Measurements from ENCODE around the gene INSRR.

INSRR gene

GRCh38 chr1:156803086-156803851 lies 55.6 kb downstream of the INSRR start:
- Histone ChIP-seq H3K9ac (ENCODE audit: low read length) (no peak overlapping the region), H3K9me3 (ENCODE audit: control insufficient read depth, low read length) (no peaks in the 10 kb centered on the region), H3K27me3 (ENCODE audit: control insufficient read depth, insufficient read depth, low read length) (no peaks in the 10 kb centered on the region), H3K4me3 (ENCODE audit: low read length) (no peak overlapping the region), H3K36me3 (ENCODE audit: control insufficient read depth, insufficient read depth, low read length) (no peaks in the 10 kb centered on the region), H3K4me1 (ENCODE audit: control insufficient read depth, insufficient read depth, low read length) (peaks cover 11% of the 10 kb centered on the region)

- H3K9ac ChIP-seq (ENCODE audit: low read length): no peak overlapping the region
- no peaks in the 10 kb centered on the region for H3K27me3 ChIP-seq (ENCODE audit: control insufficient read depth, insufficient read depth, low read length)
- H3K9me3 ChIP-seq (ENCODE audit: control insufficient read depth, low read length): no peaks in the 10 kb centered on the region
- H3K36me3 ChIP-seq (ENCODE audit: control insufficient read depth, insufficient read depth, low read length): no peaks in the 10 kb centered on the region
- H3K4me3 ChIP-seq (ENCODE audit: low read length): no peak overlapping the region
- H3K4me1 ChIP-seq (ENCODE audit: control insufficient read depth, insufficient read depth, low read length): peaks cover 11% of the 10 kb centered on the region
Observed at GRCh38 chr1:156802421-156802935, 56.4 kb downstream of the INSRR start.

GRCh38 chr1:156801409-156802121 lies 57.4 kb downstream of the INSRR start:
- Histone ChIP-seq H3K9me3 (ENCODE audit: control insufficient read depth, low read length) (no peaks in the 10 kb centered on the region), H3K9ac (ENCODE audit: low read length) (no peak overlapping the region), H3K4me1 (ENCODE audit: control insufficient read depth, insufficient read depth, low read length) (peaks cover 11% of the 10 kb centered on the region), H3K4me3 (ENCODE audit: low read length) (no peak overlapping the region), H3K27me3 (ENCODE audit: control insufficient read depth, insufficient read depth, low read length) (no peaks in the 10 kb centered on the region), H3K36me3 (ENCODE audit: control insufficient read depth, insufficient read depth, low read length) (no peaks in the 10 kb centered on the region)

GRCh38 chr1:156797212-156797871 lies 61.6 kb downstream of the INSRR start:
- no peak overlapping the region for H3K4me3 ChIP-seq (ENCODE audit: low read length)

GRCh38 chr1:156796340-156797097 lies 62.4 kb downstream of the INSRR start:
- Histone ChIP-seq H3K9ac (ENCODE audit: low read length) (no peak overlapping the region), H3K36me3 (ENCODE audit: control insufficient read depth, insufficient read depth, low read length) (peaks cover 10% of the 10 kb centered on the region), H3K4me1 (ENCODE audit: control insufficient read depth, insufficient read depth, low read length) (no peaks in the 10 kb centered on the region)

More at GRCh38 chr1:156797212-156797871, 61.6 kb downstream of the INSRR start:
- H3K36me3 ChIP-seq (ENCODE audit: control insufficient read depth, insufficient read depth, low read length): peaks cover 10% of the 10 kb centered on the region
- no peaks in the 10 kb centered on the region for H3K27me3 ChIP-seq (ENCODE audit: control insufficient read depth, insufficient read depth, low read length)
- H3K9ac ChIP-seq (ENCODE audit: low read length): no peak overlapping the region
- H3K9me3 ChIP-seq (ENCODE audit: control insufficient read depth, low read length): no peaks in the 10 kb centered on the region
- no peaks in the 10 kb centered on the region for H3K4me1 ChIP-seq (ENCODE audit: control insufficient read depth, insufficient read depth, low read length)

GRCh38 chr1:156795787-156796186 lies 63.1 kb downstream of the INSRR start:
- Histone ChIP-seq H3K27me3 (ENCODE audit: control insufficient read depth, insufficient read depth, low read length) (no peaks in the 10 kb centered on the region), H3K4me3 (ENCODE audit: low read length) (no peak overlapping the region), H3K4me1 (ENCODE audit: control insufficient read depth, insufficient read depth, low read length) (no peaks in the 10 kb centered on the region), H3K9me3 (ENCODE audit: control insufficient read depth, low read length) (no peaks in the 10 kb centered on the region), H3K36me3 (ENCODE audit: control insufficient read depth, insufficient read depth, low read length) (peaks cover 10% of the 10 kb centered on the region), H3K9ac (ENCODE audit: low read length) (no peak overlapping the region)

More at GRCh38 chr1:156796340-156797097, 62.4 kb downstream of the INSRR start:
- Histone ChIP-seq H3K4me3 (ENCODE audit: low read length) (no peak overlapping the region), H3K27me3 (ENCODE audit: control insufficient read depth, insufficient read depth, low read length) (no peaks in the 10 kb centered on the region), H3K9me3 (ENCODE audit: control insufficient read depth, low read length) (no peaks in the 10 kb centered on the region)

GRCh38 chr1:156795374-156795733 lies 63.6 kb downstream of the INSRR start:
- no peak overlapping the region for H3K9ac ChIP-seq (ENCODE audit: low read length)

GRCh38 chr1:156794506-156795373 lies 64.2 kb downstream of the INSRR start:
- Histone ChIP-seq H3K27me3 (ENCODE audit: control insufficient read depth, insufficient read depth, low read length) (no peaks in the 10 kb centered on the region), H3K4me1 (ENCODE audit: control insufficient read depth, insufficient read depth, low read length) (no peaks in the 10 kb centered on the region), H3K36me3 (ENCODE audit: control insufficient read depth, insufficient read depth, low read length) (peaks cover 10% of the 10 kb centered on the region), H3K4me3 (ENCODE audit: low read length) (no peak overlapping the region), H3K9ac (ENCODE audit: low read length) (no peak overlapping the region), H3K9me3 (ENCODE audit: control insufficient read depth, low read length) (no peaks in the 10 kb centered on the region)

More at GRCh38 chr1:156795374-156795733, 63.6 kb downstream of the INSRR start:
- peaks cover 10% of the 10 kb centered on the region for H3K36me3 ChIP-seq (ENCODE audit: control insufficient read depth, insufficient read depth, low read length)
- no peak overlapping the region for H3K4me3 ChIP-seq (ENCODE audit: low read length)
- H3K27me3 ChIP-seq (ENCODE audit: control insufficient read depth, insufficient read depth, low read length): no peaks in the 10 kb centered on the region
- no peaks in the 10 kb centered on the region for H3K4me1 ChIP-seq (ENCODE audit: control insufficient read depth, insufficient read depth, low read length)
- H3K9me3 ChIP-seq (ENCODE audit: control insufficient read depth, low read length): no peaks in the 10 kb centered on the region
